NCI-H69 (cell line): ENCODE results near the gene PRDM16.
A peak's percentile ranks its signal among the peaks of the same experiment; 100 is the strongest.

Experiments used
- DNase-seq: peaks from one replicate; lab custom pipeline; 2025; lab: John Stamatoyannopoulos, UW

PRDM16 gene

DNA sequence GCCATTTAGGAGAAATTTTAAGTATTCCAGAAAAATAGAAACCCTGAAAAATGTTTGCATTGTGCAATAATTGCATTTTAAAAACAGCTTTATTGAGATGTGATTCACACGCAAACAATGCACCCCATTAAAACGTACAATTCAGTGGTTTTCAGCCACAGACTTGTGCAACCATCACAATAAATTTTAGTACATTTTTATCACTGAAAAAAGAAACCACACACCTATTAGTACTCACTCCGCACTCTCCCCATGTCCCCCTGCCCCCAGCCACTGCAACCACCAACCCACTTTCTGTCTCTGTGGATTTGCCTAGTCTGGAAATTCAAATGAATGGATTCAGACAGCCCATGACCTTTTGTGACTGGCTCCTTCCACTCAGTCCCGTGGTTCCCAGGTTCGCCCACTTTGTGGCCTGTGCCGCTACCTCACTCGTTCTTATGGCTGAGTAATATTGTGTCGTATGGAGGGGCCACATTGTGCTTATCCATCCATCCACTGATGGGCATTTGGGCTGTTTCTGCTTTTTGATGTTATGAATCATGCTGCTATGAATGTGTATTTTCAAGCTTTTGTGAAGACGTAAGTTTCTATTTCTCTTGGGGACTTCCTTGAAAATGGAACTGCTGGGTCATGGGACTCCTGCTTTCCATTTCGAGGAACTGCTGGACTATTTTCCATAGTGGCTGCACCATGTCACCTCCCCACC lies 237.7 kb downstream of the PRDM16 start:
- DNase-seq: no peak

DNA sequence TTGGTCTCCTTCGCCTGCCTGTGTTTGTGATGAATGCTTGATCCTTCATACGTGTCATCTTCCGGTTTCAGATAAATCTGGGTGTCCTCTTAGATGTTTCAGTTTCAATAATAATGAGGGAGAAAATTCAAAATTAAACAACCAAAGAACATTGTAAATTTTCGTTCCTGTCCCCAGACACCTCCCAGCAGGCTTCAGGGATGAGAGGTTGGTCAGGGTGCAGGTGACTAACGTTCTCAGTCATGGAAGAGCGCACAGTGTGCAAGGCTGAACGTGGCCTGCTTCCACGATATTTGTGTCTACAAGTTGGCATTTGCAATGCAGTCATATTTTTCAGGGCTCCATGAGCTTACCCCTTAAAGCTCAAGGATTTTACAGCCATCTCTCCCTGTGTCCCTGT lies 238.4 kb downstream of the PRDM16 start:
- DNase-seq: no peak

DNA sequence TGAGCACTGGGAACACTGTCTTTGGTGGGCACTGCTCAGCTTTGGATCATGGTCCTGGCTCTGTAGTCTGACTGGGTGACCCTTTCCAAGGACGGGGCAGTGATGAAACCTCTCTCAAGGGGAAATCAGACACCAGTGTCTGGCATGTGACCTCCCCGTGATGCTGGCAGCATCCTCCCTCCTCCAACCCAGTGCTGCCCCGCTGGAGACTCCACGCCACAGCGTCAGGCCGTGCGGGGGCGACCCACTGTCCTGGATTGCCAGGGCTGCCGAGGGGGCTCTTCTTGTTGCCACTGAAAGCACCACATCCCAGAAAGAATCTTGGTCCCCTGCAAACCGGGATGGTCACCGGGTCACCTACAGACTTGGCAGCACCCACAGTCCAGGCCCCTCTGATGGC lies 239.1 kb downstream of the PRDM16 start:
- no peak for DNase-seq

DNA sequence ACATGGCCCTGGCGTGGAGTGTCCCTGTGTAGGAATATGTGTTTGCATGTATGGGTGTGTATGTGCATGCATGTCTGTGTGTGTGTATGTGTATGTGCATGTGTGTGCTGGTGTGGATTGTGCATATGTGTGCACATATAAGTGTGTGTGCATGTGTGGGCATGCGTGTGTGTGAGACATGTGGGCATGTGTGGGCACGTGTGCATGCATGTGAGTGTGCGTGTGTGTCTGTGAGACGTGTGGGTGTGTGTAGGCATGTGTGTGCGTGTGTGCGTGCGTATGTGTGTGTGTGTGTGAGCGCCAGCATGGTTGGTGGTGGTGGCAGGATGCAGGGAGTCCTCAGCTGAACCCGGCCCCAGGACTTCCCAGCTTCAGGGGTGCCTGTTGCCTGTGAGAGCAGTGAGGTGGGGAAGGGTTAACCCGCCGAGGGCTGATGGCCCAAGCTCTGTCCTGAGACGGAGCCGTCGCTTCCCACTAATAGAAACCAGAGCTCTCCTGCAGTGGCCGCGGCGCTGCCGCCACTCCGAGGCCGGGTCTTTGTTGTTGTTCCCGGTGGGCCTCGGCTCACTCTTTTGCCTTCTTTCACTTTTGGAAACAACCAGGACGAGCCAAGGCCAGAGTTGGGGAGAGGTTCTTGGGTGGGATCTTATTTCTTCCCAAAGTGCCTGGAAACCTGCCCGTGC lies 241.9 kb downstream of the PRDM16 start:
- DNase-seq: no peak

DNA sequence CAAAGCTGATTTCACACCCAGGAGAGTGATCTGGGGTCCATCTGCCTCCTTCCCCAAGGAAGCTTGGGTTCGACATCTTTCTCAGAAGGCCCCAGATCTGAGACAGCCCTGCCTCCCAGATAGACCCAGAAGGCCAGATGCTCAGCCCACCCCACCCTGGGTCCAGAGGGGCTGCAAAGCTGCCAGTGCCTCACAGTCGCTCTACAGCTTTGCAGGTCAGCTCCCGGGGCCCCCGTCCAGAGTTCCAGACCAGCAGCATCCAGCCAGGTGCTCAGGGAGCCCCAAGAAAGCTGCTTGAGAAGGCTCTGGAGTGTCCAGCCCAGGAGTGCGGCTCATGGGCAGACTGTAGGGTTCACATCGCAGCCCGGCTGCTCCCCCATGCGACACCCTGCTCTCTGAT lies 242.7 kb downstream of the PRDM16 start:
- DNase-seq: no peak

DNA sequence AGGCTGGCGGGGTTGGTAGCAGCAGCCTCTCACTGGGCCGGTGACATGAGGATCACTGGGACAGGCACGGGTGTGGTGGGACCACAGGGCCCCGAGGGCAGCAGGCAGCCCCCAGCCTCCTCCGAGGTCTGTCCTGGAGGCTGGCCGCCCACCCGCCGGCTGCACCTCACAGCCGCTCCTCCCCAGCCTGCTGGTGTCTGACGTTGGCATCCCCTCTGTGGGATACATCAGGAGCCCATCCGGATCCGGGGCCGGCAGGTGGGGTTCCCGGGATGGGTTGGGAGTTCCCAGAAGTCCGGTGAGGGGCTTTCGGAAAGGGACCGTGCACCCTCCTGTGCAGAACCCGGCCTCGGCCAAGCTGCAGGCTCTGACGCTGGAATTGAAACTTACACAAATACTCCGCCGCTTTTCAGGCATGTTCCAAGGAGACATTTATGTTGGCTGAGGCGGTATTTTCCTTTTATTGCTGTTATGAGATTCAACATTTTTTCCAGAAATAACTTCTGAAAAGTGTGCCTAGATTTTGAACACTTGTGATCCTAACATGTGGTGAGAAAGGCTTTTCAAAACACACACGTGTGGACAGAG lies 243.4 kb downstream of the PRDM16 start:
- DNase-seq: no peak

DNA sequence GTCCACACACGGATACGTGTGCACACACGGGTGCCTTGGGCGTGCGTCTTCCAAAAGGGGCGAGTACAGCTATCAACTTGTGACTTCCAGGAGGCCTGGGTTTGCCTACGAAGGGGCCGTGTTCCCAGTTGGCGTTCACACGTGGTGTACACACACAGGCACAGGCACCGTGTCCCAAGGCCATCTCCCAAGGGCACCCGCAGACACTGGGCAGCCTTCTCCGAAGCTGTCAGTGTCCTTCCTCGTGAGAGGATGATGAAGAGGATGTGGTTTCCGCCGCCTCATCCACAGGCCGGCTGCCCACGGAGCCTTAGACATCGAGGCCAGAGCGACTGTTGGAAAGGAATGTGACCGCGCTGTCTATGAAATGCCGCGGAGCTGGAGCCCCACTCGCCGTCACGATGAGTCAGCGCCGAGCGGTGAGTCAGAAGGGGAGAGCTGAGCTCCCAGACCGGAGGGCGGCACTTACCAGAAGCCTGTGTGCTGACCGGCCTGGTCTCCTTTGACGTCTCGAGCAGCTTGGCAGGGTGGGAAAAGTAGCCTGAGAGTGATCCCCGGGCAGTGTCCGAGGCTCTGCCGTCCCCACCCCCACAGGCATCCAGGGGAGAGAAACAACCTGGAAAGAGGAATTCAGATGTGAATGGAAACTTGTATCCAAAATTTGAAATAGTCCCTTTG lies 244.0 kb downstream of the PRDM16 start:
- DNase-seq: no peak

DNA sequence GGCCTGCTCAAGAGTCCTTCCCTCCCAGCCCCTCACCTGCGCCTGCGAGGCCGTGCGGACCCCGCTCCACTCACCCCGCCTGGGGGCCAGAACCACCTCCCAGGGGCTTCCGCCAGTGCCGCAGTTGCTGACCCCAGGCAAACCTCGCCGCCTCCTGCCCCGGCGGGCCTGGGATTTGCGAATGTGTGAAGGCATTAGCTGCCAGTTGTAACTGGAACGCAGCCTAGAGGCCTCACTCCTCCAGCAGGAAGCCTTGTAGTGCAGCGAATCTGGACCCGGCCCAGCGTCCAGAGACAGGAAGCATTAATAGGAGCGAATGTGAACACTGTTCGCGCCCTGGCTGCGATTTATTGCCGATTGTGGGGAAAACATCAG lies 244.6 kb downstream of the PRDM16 start:
- no peak for DNase-seq

DNA sequence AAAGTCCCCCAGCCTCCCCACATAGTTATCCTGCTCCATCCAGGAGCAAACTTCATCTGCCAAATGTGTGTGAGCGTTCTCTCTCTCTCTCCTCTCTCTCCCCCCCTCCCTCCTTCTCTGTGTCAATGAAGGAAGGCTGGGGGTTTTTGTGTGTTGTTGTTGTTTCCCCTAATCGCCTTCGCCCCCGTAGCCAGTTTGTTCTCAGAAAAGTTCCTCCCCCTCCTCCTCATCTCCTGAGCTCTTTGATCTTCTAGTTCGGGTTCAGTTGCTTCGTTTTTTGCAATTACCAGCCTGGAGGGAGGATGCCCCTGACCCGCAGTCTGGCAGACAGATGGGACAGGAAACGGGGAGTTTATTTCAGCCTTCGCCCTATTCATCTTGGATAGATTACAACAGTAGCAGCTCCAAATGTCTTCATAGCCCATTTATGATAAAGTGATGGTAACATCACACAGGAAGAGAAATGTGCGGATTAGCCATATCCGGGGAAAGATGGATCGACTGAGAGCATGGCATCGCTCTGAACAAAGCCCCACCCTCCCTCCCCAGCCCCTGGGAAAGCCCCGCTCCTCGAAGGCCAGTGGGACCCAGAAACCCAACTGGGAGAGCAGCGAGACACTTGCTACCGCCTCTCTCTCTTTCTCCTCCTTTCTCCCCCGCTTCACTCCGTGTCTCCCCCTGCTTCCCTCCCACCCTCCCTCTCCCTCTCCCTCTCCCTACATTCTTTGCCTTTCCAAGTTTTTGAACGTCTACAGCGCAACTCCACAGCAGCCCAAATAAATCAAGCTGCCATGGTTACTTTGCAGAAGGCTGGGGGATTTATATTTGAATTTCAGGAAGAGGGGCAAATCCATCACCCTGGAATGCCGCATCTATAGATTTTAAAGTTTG lies 245.7 kb downstream of the PRDM16 start:
- no peak for DNase-seq

DNA sequence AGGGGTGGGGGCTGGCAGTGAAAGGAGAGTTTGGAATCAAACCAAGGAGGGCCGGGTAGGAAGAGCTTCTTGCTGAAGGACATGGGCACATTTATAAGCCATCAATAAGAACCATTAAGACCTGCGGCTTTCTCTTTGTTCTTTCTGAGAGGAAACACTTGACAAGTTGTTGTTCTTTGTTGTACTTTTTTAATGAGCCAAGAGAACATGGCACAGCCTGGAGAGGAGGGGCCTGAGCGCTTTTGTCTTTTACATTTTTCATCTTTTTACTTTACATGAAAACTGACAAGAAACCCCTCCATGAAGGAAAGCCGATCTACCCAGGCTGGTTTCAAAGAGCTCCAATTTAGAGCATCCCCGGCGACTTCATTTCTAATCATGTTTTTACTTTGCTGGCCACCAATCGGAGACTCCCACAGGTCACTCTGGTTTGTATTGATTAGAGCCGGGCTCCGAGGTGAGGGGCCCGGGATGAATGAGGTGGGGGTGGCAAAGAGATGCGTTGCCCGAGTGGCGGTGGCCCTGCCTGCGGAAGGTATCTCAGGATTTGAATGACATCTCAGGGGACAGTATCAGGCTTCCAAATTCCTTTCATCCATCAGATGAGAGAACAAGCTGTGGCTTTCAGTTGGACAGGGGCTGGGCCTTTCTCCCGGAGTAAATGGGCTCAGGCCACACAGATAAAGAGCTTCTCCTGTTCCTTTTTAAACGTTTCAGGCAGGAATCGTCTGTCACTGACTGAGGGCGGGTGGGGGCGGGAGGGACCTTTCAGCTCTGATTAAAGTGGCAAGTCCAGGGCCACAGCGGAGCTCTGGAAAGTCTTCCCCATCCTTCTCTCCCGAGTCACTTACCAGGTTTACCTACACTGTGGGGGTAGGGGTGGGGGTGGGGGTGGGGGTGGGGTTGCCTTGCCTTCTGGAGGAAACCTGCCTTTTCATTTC lies 246.7 kb downstream of the PRDM16 start:
- no peak for DNase-seq

DNA sequence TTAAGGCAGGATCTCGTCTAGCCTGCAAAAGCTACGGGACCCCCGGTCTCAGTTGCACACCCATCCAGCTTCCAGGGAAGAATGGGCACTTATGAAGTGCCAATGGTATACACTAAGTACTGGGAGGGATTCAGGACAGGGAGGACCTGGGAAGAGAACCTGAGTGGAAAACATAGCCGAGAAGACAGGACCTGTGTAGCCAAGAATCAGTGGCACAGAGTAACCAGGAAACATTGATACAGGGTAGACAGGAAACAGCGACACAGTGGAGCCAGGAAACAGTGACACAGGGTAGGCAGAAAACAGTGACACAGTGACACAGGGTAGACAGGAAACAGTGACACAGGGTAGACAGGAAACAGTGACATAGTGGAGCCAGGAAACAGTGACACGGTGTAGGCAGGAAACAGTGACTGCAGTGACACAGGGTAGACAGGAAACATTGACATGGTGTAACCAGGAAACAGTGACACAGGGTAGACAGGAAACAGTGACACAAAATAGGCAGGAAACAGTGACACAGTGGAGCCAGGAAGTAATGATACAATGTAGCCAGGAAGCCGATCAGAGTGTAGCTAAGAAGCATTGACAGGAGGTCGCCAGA lies 247.4 kb downstream of the PRDM16 start:
- DNase-seq: no peak

DNA sequence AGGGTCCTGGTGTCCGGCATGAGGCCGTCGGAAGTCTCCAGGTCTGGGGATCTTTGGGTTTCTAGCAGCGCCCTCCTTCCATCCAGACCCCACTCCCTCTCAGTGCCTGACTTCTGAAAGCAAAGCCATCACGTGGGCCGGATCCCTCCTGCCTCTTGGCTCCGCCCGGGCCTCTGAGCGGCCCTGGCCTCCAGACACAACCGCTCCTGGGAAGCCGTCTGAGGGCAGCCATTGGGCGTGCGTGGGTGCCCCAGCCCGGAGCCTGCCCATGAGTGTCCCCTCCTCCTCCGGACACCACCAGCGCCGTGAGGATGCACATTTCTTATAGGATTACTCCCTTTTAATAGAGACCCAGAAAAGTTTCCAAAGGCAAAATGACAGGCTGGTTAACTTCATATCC lies 248.5 kb downstream of the PRDM16 start:
- DNase-seq: no peak

DNA sequence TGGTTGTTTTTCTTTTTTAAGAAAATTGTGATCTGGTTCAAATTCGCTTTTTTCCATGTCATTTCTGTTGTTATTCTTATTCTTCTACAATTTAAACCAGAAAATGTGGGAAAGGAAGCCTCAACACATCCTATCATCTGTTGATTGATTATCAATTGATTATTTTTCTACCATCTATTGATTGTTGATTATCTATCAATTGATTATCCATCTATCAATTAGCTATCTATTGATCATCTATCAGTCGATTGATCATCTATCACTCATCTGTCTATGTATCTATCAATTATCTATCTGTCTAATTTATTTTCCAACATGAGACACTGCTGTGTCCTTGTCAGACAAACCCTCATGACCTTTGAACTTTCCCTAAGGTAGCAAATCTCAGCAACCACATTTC lies 249.3 kb downstream of the PRDM16 start:
- no peak for DNase-seq

DNA sequence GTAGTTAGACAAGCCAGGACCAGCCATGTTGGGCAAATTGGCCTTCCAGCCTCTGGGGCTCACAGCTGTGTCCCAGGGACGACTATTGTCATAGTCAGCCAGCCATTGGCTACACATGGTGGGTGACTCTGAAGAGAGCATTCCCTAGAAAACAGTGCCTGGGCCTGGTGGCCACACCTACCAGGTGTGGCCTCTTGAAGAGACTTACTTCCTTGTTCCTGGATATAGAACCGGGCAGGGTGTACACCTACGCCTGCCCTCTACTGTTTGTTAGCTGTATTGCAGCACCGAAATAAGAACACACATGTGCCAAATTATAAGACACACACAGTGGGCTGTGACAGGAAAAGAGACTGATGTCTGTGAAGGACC lies 250.9 kb downstream of the PRDM16 start:
- DNase-seq: peak; percentile 31

DNA sequence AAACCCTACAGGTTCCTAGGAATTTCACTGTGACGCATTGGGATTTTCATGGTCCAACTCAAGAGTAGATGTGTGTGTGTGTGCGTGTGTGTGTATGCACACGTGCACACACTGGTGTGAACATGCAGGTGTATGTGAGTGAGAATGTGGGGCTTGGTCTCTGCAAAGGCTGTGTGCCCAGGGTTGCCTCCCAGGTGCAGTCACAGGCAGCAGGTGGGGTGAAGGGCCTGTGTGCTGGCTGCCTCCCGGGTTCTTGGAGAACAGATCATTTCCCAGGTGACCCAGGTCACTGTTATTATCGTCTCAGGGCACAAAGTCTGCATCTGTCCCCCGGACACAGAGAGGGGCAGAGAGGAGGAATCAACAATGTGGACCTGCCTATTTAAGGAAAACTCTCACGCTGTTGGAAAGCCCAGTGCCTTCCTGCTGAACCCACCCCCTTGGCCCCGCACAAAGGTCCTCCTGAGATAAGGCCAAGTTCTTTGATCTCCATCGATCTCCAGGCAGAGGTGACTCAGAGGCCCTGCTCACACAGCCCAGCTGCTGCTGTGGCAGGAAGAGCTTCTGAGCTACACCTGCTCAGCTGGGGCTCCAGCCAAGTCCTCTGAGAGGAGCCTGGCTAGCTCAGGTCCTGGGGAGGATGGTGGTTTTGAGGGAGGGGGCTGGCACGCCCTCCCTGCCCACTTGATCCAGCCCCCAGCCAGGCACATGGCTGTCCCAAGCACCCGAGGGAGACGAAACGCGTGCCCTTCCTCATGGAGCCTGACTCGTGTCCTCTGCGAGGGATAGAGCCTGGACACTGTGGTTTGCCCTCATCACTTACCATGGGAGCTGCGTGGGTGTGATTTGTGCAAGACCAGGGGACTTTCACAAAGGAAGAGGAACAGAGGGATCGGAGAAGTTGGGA lies 251.5 kb downstream of the PRDM16 start:
- no peak for DNase-seq

DNA sequence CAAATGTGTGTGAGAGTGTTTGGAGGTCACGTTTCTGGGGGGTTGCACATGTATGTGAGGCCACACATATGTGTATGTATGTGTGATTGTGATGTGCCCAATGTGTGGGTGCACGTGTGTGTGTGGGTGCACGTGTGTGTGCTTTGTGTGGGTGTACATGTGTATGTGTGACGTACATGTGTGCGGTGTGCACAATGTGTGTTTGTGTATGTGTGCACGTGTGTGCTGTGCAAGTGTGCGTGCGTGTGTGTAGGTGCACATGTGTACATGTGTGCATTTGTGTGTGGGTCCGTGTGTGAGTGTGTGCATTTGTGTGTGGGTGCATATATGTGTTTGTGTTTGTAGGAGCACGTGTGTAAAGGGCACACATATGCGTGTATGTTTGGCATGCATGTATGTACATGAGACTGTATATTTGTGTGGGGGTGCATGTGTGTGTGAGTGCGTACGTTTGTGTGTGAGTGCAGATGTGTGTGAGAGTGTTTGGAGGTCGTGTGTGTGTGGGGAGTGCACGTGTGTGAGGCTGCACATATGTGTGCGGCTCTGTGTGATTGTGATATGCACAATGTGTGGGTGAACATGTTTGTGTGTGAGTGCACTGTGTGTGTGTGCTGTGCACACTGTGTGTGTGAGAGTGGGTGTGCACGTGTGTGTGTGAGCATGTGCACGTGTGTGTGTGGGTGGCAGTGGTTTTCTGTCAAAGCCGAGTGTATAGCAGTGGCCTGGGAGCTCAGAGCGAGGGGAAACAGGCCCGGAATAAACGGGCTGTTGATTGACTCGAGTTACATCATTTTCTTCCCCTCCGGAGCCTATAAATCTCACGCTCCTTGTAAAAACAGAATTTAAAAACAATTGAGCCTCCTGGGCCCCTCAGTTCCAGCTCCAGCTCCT lies 252.8 kb downstream of the PRDM16 start:
- no peak for DNase-seq

DNA sequence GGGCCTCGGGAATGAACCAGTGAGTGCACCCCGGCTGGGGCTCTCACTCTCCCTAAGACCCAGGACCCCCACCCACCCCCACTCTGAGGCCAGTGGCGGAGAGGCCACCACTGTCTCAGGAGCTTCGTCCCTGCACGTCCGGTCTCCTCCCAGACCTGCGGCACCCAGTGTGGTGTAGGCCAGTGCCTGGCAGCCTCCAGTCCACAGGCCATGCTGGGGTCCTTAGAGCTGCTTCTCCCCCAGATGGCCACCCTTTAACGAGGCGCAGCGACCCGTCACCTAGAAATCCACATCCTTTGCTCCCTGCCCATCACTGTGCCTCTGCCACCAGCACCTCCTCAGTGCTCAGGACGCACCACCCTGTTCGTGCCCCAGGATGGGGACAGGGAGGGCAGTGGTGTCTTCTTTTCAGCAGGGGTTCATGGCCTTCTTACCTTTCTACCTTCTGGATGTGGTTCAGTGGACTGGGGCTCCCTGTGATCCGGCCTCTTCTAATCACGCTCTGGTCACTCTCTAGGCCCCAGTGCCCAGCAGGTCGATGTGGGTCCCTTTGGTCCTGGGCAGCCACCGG lies 253.5 kb downstream of the PRDM16 start:
- DNase-seq: no peak
